ENCODE measurements around the gene WDR45B. TPM values are rescaled to one million over a fixed set of nuclear protein-coding genes. Genes with fewer than 3 reads are reported as not detected.

Gene WDR45B
- total RNA-seq, 1 donor from 2014 or later: 41.4 TPM

- Histone ChIP-seq H3K27me3 (ENCODE audit: low read depth) (no peaks in the 10 kb centered on the region), H3K27ac (replicated peaks) (no peak overlapping the region), H3K4me3 (no peak overlapping the region), H3K9me3 (replicated peaks) (no peaks in the 10 kb centered on the region), H3K36me3 (peaks cover 34% of the 10 kb centered on the region), H3K4me1 (peaks cover 5% of the 10 kb centered on the region)
- intact Hi-C loops (cut with micrococcal nuclease): no loop called here
- DNase-seq: no peak
- TF ChIP-seq CTCF (IDR thresholded peaks at IDR 0.05; ENCODE audit: borderline replicate concordance): no peak
These were observed 14.9 kb downstream of the WDR45B start for GRCh38 chr17:82633343-82633742.

- Histone ChIP-seq H3K9me3 (replicated peaks) (no peaks in the 10 kb centered on the region), H3K36me3 (peaks cover 43% of the 10 kb centered on the region), H3K27me3 (ENCODE audit: low read depth) (no peaks in the 10 kb centered on the region), H3K27ac (replicated peaks) (no peak overlapping the region), H3K4me3 (no peak overlapping the region), H3K4me1 (peaks cover 5% of the 10 kb centered on the region)
- DNase-seq: no peak
- intact Hi-C loops (cut with micrococcal nuclease): no loop called here
- no peak for TF ChIP-seq CTCF (IDR thresholded peaks at IDR 0.05; ENCODE audit: borderline replicate concordance)
These were observed 15.8 kb downstream of the WDR45B start for GRCh38 chr17:82632451-82632850.

DNA sequence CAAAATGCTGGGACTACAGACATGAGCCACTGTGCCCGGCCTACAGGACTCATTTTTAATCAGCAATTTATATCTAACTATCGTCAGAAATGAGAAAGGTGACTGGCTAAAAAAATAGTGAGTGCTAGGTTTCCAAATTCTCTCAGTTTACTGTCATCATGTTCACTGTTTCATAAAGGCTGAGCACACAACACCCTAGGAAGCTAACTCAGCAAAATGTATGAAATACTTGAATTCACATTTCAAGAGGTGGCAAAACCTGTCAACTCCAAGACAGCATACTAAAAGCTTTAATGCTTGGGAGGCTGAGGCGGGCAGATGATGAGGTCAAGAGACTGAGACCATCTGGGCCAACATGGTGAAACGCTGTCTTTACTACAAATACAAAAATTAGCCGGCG is 16.7 kb downstream of the WDR45B start:
- DNase-seq: no peak
- Histone ChIP-seq H3K9me3 (replicated peaks) (no peaks in the 10 kb centered on the region), H3K27ac (replicated peaks) (no peak overlapping the region), H3K4me1 (peaks cover 5% of the 10 kb centered on the region), H3K27me3 (ENCODE audit: low read depth) (no peaks in the 10 kb centered on the region), H3K36me3 (peaks cover 52% of the 10 kb centered on the region), H3K4me3 (no peak overlapping the region)
- intact Hi-C loops (cut with micrococcal nuclease): no loop called here
- no peak for TF ChIP-seq CTCF (IDR thresholded peaks at IDR 0.05; ENCODE audit: borderline replicate concordance)

- Histone ChIP-seq H3K4me3 (no peak overlapping the region), H3K36me3 (peaks cover 65% of the 10 kb centered on the region), H3K27ac (replicated peaks) (no peak overlapping the region), H3K4me1 (peaks cover 5% of the 10 kb centered on the region), H3K9me3 (replicated peaks) (no peaks in the 10 kb centered on the region), H3K27me3 (ENCODE audit: low read depth) (no peaks in the 10 kb centered on the region)
- no peak for TF ChIP-seq CTCF (IDR thresholded peaks at IDR 0.05; ENCODE audit: borderline replicate concordance)
- DNase-seq: no peak
- intact Hi-C loops (cut with micrococcal nuclease): no loop called here
These were observed 18.0 kb downstream of the WDR45B start for GRCh38 chr17:82630212-82630611.

DNA sequence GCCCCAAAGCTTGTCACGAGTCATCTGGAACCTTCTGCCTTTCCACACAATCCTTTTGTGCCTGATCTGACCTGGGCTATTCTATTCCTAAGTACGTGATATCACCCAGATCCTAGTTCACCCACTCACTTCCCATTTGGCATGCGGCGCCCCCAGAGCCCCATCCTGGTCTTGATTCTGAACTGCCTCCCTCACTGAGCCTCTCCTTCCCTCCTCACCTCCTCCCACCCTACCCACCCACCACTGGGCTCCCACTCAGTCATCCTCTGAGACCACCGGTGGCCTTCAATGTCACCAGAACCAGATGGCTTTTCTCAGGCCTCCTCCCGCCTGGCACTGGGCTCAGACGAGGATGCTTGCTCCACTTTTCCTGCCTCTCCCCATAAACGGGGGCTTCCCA is 18.5 kb downstream of the WDR45B start:
- intact Hi-C loops (cut with micrococcal nuclease): no loop called here
- Histone ChIP-seq H3K27me3 (ENCODE audit: low read depth) (no peaks in the 10 kb centered on the region), H3K9me3 (replicated peaks) (no peaks in the 10 kb centered on the region), H3K4me3 (no peak overlapping the region), H3K27ac (replicated peaks) (no peak overlapping the region), H3K36me3 (peaks cover 68% of the 10 kb centered on the region), H3K4me1 (peaks cover 2% of the 10 kb centered on the region)
- no peak for TF ChIP-seq CTCF (IDR thresholded peaks at IDR 0.05; ENCODE audit: borderline replicate concordance)
- DNase-seq: no peak

- Histone ChIP-seq H3K27me3 (ENCODE audit: low read depth) (no peaks in the 10 kb centered on the region), H3K27ac (replicated peaks) (no peak overlapping the region), H3K4me3 (no peak overlapping the region), H3K36me3 (peaks cover 77% of the 10 kb centered on the region), H3K4me1 (no peaks in the 10 kb centered on the region), H3K9me3 (replicated peaks) (no peaks in the 10 kb centered on the region)
- intact Hi-C loops (cut with micrococcal nuclease): no loop called here
- TF ChIP-seq CTCF (IDR thresholded peaks at IDR 0.05; ENCODE audit: borderline replicate concordance): no peak
- DNase-seq: no peak
These were observed 20.8 kb downstream of the WDR45B start for GRCh38 chr17:82627405-82627804.
